CD4-positive, CD25-positive, alpha-beta regulatory T cell (primary cell): ENCODE results near the gene GNG12. TPM values are rescaled to one million over a fixed set of nuclear protein-coding genes. Genes with fewer than 3 reads are reported as not detected.

Source experiments
- ATAC-seq, 2 donors: fragments of 150-1000 bp; cut with Tn5 transposase; one replicate each; pipeline ENCODE4 v1.10.0; 2021; ENCODE audit warnings: low read depth in 2 of 2, moderate number of reproducible peaks in 2 of 2, moderate library complexity in 1 of 2
- DNase-seq, 3 donors: peaks; one replicate each; pipeline versions ENCODE4 v3.0.0 to v3.0.0-alpha.2; 2012 to 2022; ENCODE audit warnings: mixed read lengths in 1 of 3
- H3K27ac ChIP-seq: one replicate; pipeline ENCODE4 v1.7.0; 2013; ENCODE audit warnings: mild to moderate bottlenecking, low read length; ENCODE audit not compliant: insufficient read depth, poor library complexity, severe bottlenecking
- H3K27me3 ChIP-seq: one replicate; pipeline ENCODE4 v1.7.0; 2013; ENCODE audit warnings: low read length; ENCODE audit not compliant: control insufficient read depth, insufficient read depth
- H3K36me3 ChIP-seq: one replicate; pipeline ENCODE4 v1.7.0; 2013; ENCODE audit warnings: mild to moderate bottlenecking, low read length, moderate library complexity; ENCODE audit not compliant: control insufficient read depth, insufficient read depth
- H3K4me1 ChIP-seq: 2 replicates; pipeline ENCODE4 v1.7.0; 2013; ENCODE audit warnings: mild to moderate bottlenecking, low read length; ENCODE audit not compliant: insufficient read depth, control insufficient read depth, poor library complexity, severe bottlenecking
- H3K4me3 ChIP-seq: one replicate; pipeline ENCODE4 v1.7.0; 2013; ENCODE audit warnings: low read depth, mild to moderate bottlenecking, low read length, moderate library complexity
- H3K9me3 ChIP-seq, 2 experiments: 1 replicate in 1 of 2; 2 replicates in 1 of 2; pipeline ENCODE4 v1.7.0; 2013; ENCODE audit warnings: low read length in 2 of 2, mild to moderate bottlenecking in 1 of 2, moderate library complexity in 1 of 2; ENCODE audit not compliant: control insufficient read depth in 2 of 2
- H3K27ac Mint-ChIP-seq, 3 donors: one replicate each; pipeline ENCODE4 v1.8.0; 2020 to 2022; ENCODE audit warnings: mild to moderate bottlenecking in 3 of 3, mixed read lengths in 3 of 3, moderate library complexity in 2 of 3
- H3K27me3 Mint-ChIP-seq: one replicate; pipeline ENCODE4 v1.8.0; 2022; ENCODE audit warnings: mild to moderate bottlenecking, mixed read lengths
- H3K36me3 Mint-ChIP-seq: one replicate; pipeline ENCODE4 v1.8.0; 2020; ENCODE audit warnings: mixed read lengths
- H3K4me1 Mint-ChIP-seq, 4 donors: one replicate each; pipeline ENCODE4 v1.8.0; 2020 to 2022; ENCODE audit warnings: mixed read lengths in 4 of 4, mild to moderate bottlenecking in 1 of 4
- H3K4me3 Mint-ChIP-seq, 4 donors: one replicate each; pipeline ENCODE4 v1.8.0; 2020 to 2022; ENCODE audit warnings: mild to moderate bottlenecking in 4 of 4, mixed read lengths in 4 of 4, moderate library complexity in 3 of 4
- H3K9me3 Mint-ChIP-seq, 7 donors: one replicate each; pipeline ENCODE4 v1.8.0; 2020 to 2022; ENCODE audit warnings: mixed read lengths in 7 of 7, mild to moderate bottlenecking in 3 of 7, moderate library complexity in 2 of 7
- polyA plus RNA-seq, 4 donors: library from polyadenylated mRNA; unstranded; fragments of 300-500 nt; fragmentation: Illumina TruSeq; gene quantifications; one replicate each; pipeline ENCODE4 v1.2.3, GENCODE V29; 2021
- total RNA-seq: library from RNA; stranded (reverse); gene quantifications from one replicate; pipeline ENCODE4 v1.2.3, GENCODE V29; 2022

The GNG12 gene
- total and polyA plus RNA-seq, 5 donors from 2014 or later, result not detected

GRCh38 chr1:67740543-67740942 is 92.7 kb downstream of the GNG12 start:
- ATAC-seq (no peak), DNase-seq (no peak)
- Mint-ChIP-seq H3K4me3 (no peak overlapping the region), H3K9me3 (no peaks in the 10 kb centered on the region), H3K27ac (no peak overlapping the region), H3K4me1 (peaks cover 8 to 23% (median 14%) of the 10 kb centered on the region in 4 donors), H3K27me3 (peaks cover 13% of the 10 kb centered on the region), H3K36me3 (no peaks in the 10 kb centered on the region)
- Histone ChIP-seq H3K36me3 (no peaks in the 10 kb centered on the region), H3K4me3 (no peak overlapping the region), H3K27me3 (no peaks in the 10 kb centered on the region), H3K27ac (no peak overlapping the region), H3K4me1 (peaks cover 19% of the 10 kb centered on the region), H3K9me3 (no peaks in the 10 kb centered on the region)

- Histone ChIP-seq H3K4me1 (peaks cover 21% of the 10 kb centered on the region), H3K27ac (no peak overlapping the region), H3K27me3 (no peaks in the 10 kb centered on the region), H3K4me3 (no peak overlapping the region), H3K9me3 (no peaks in the 10 kb centered on the region), H3K36me3 (no peaks in the 10 kb centered on the region)
- Mint-ChIP-seq H3K4me1 (peaks cover 8 to 26% (median 21%) of the 10 kb centered on the region in 4 donors), H3K27me3 (peaks cover 4% of the 10 kb centered on the region), H3K4me3 (no peak overlapping the region), H3K36me3 (no peaks in the 10 kb centered on the region), H3K27ac (peak overlapping the region in 2 of 3 donors; percentile 45 to 90), H3K9me3 (no peaks in the 10 kb centered on the region)
- DNase-seq (no peak), ATAC-seq (no peak)
Measured at GRCh38 chr1:67739361-67739760, 93.9 kb downstream of the GNG12 start.

- no peaks in the 10 kb centered on the region for H3K27me3 Mint-ChIP-seq
- peaks cover 27% of the 10 kb centered on the region for H3K4me1 ChIP-seq
- H3K9me3 ChIP-seq, result no peaks in the 10 kb centered on the region
- no peaks in the 10 kb centered on the region for H3K27me3 ChIP-seq
- H3K27ac Mint-ChIP-seq, result peak overlapping the region in 2 of 3 donors; percentile 16 to 45
- no peak overlapping the region for H3K27ac ChIP-seq
- peak overlapping the region in 1 of 4 donors; percentile 27 for H3K4me3 Mint-ChIP-seq
- H3K4me3 ChIP-seq, result no peak overlapping the region
- H3K36me3 ChIP-seq, result no peaks in the 10 kb centered on the region
- H3K36me3 Mint-ChIP-seq, result no peaks in the 10 kb centered on the region
- peaks cover 8 to 33% (median 23%) of the 10 kb centered on the region in 4 donors for H3K4me1 Mint-ChIP-seq
- ATAC-seq (no peak), DNase-seq (no peak)
- no peaks in the 10 kb centered on the region for H3K9me3 Mint-ChIP-seq
Measured at GRCh38 chr1:67738401-67738800, 94.9 kb downstream of the GNG12 start.

GRCh38 chr1:67737875-67738274 is 95.4 kb downstream of the GNG12 start:
- no peak overlapping the region for H3K4me3 ChIP-seq
- H3K4me3 Mint-ChIP-seq, result no peak overlapping the region
- H3K27me3 ChIP-seq, result no peaks in the 10 kb centered on the region
- no peaks in the 10 kb centered on the region for H3K9me3 Mint-ChIP-seq
- H3K9me3 ChIP-seq, result no peaks in the 10 kb centered on the region
- peaks cover 27% of the 10 kb centered on the region for H3K4me1 ChIP-seq
- H3K36me3 ChIP-seq, result no peaks in the 10 kb centered on the region
- H3K4me1 Mint-ChIP-seq, result peaks cover 8 to 33% (median 23%) of the 10 kb centered on the region in 4 donors
- peak overlapping the region in 2 of 3 donors; percentile 14 to 49 for H3K27ac Mint-ChIP-seq
- DNase-seq (no peak), ATAC-seq (no peak)
- H3K36me3 Mint-ChIP-seq, result no peaks in the 10 kb centered on the region
- no peak overlapping the region for H3K27ac ChIP-seq
- no peaks in the 10 kb centered on the region for H3K27me3 Mint-ChIP-seq

- Histone ChIP-seq H3K27ac (peak overlapping the region; percentile 62), H3K4me1 (peaks cover 27% of the 10 kb centered on the region), H3K36me3 (no peaks in the 10 kb centered on the region), H3K9me3 (no peaks in the 10 kb centered on the region), H3K27me3 (no peaks in the 10 kb centered on the region), H3K4me3 (peak overlapping the region; percentile 83)
- DNase-seq, result no peak
- Mint-ChIP-seq H3K4me3 (peak overlapping the region; percentile 43 to 83 (median 78)), H3K27ac (peak overlapping the region; percentile 97 to 98 (median 98)), H3K36me3 (no peaks in the 10 kb centered on the region), H3K9me3 (no peaks in the 10 kb centered on the region), H3K4me1 (peaks cover 8 to 33% (median 23%) of the 10 kb centered on the region in 4 donors), H3K27me3 (no peaks in the 10 kb centered on the region)
- ATAC-seq, result no peak
Measured at GRCh38 chr1:67736750-67737149, 96.5 kb downstream of the GNG12 start.

GRCh38 chr1:67735806-67736627 is 97.2 kb downstream of the GNG12 start:
- peak overlapping the region; percentile 83 for H3K4me3 ChIP-seq
- peaks cover 27% of the 10 kb centered on the region for H3K4me1 ChIP-seq
- H3K36me3 Mint-ChIP-seq, result no peaks in the 10 kb centered on the region
- H3K27me3 ChIP-seq, result no peaks in the 10 kb centered on the region
- ATAC-seq, result peak; percentile 99 to 100
- peak overlapping the region; percentile 62 for H3K27ac ChIP-seq
- peak overlapping the region; percentile 76 to 86 (median 81) for H3K4me3 Mint-ChIP-seq
- H3K9me3 Mint-ChIP-seq, result no peaks in the 10 kb centered on the region
- peak; percentile 4 to 92 (median 46) for DNase-seq
- no peaks in the 10 kb centered on the region for H3K9me3 ChIP-seq
- no peaks in the 10 kb centered on the region for H3K27me3 Mint-ChIP-seq
- peaks cover 8 to 33% (median 23%) of the 10 kb centered on the region in 4 donors for H3K4me1 Mint-ChIP-seq
- peak overlapping the region; percentile 97 to 98 (median 98) for H3K27ac Mint-ChIP-seq
- H3K36me3 ChIP-seq, result no peaks in the 10 kb centered on the region

GRCh38 chr1:67735206-67735605 is 98.1 kb downstream of the GNG12 start:
- H3K4me1 ChIP-seq, result peaks cover 27% of the 10 kb centered on the region
- Mint-ChIP-seq H3K36me3 (no peaks in the 10 kb centered on the region), H3K4me3 (no peak overlapping the region), H3K27ac (peak overlapping the region in 2 of 3 donors; percentile 97 to 98), H3K27me3 (no peaks in the 10 kb centered on the region), H3K9me3 (no peaks in the 10 kb centered on the region), H3K4me1 (peaks cover 8 to 33% (median 24%) of the 10 kb centered on the region in 4 donors)
- H3K9me3 ChIP-seq, result no peaks in the 10 kb centered on the region
- H3K4me3 ChIP-seq, result no peak overlapping the region
- H3K36me3 ChIP-seq, result no peaks in the 10 kb centered on the region
- ATAC-seq (no peak), DNase-seq (no peak)
- H3K27me3 ChIP-seq, result no peaks in the 10 kb centered on the region
- no peak overlapping the region for H3K27ac ChIP-seq

- Histone ChIP-seq H3K4me1 (peaks cover 27% of the 10 kb centered on the region), H3K27ac (no peak overlapping the region), H3K27me3 (no peaks in the 10 kb centered on the region), H3K4me3 (no peak overlapping the region), H3K9me3 (no peaks in the 10 kb centered on the region), H3K36me3 (no peaks in the 10 kb centered on the region)
- ATAC-seq (no peak), DNase-seq (no peak)
- no peaks in the 10 kb centered on the region for H3K9me3 Mint-ChIP-seq
- H3K4me3 Mint-ChIP-seq, result no peak overlapping the region
- H3K27me3 Mint-ChIP-seq, result no peaks in the 10 kb centered on the region
- peak overlapping the region in 2 of 3 donors; percentile 42 to 73 for H3K27ac Mint-ChIP-seq
- no peaks in the 10 kb centered on the region for H3K36me3 Mint-ChIP-seq
- H3K4me1 Mint-ChIP-seq, result peaks cover 8 to 33% (median 26%) of the 10 kb centered on the region in 4 donors
Measured at GRCh38 chr1:67734323-67734690, 99.0 kb downstream of the GNG12 start.
